Endodermal cell (in vitro differentiated cells): ENCODE measurements around the gene CXCL1. TPM values are rescaled to one million over a fixed set of nuclear protein-coding genes. Genes with fewer than 3 reads are reported as not detected.

Experiments used
- DNase-seq: peaks from one replicate; pipeline ENCODE4 v3.0.0-alpha.2; 2017
- H3K27ac ChIP-seq: 2 replicates; pipeline ENCODE4 v1.5.1; 2013; ENCODE audit warnings: mild to moderate bottlenecking, low read depth, low read length, moderate library complexity
- H3K27me3 ChIP-seq: 2 replicates; pipeline ENCODE4 v1.6.1; 2013; ENCODE audit warnings: mild to moderate bottlenecking, low read length, moderate library complexity; ENCODE audit not compliant: insufficient read depth, control insufficient read depth, poor library complexity, severe bottlenecking
- H3K36me3 ChIP-seq: 2 replicates; pipeline ENCODE4 v1.7.0; 2013; ENCODE audit warnings: mild to moderate bottlenecking, low read length, moderate library complexity; ENCODE audit not compliant: control insufficient read depth, insufficient read depth
- H3K4me1 ChIP-seq: one replicate; pipeline ENCODE4 v1.7.0; 2013; ENCODE audit warnings: low read length; ENCODE audit not compliant: control insufficient read depth, insufficient read depth
- H3K4me3 ChIP-seq: 2 replicates; pipeline ENCODE4 v1.5.1; 2013; ENCODE audit warnings: mild to moderate bottlenecking, low read length, moderate library complexity
- H3K9ac ChIP-seq: 2 replicates; pipeline ENCODE4 v1.6.1; 2013; ENCODE audit warnings: mild to moderate bottlenecking, low read length, moderate library complexity; ENCODE audit not compliant: poor library complexity, severe bottlenecking; ENCODE audit errors: extremely low read depth
- H3K9me3 ChIP-seq: 2 replicates; pipeline ENCODE4 v1.6.1; 2013; ENCODE audit warnings: mild to moderate bottlenecking, low read length, moderate library complexity; ENCODE audit not compliant: control insufficient read depth
- H3K27ac Mint-ChIP-seq: 2 replicates; pipeline ENCODE4 v1.8.0; 2020; ENCODE audit warnings: mixed read lengths
- H3K27me3 Mint-ChIP-seq: 2 replicates; pipeline ENCODE4 v1.8.0; 2021; ENCODE audit warnings: mild to moderate bottlenecking, mixed read lengths; ENCODE audit not compliant: insufficient read depth
- H3K36me3 Mint-ChIP-seq: 2 replicates; pipeline ENCODE4 v1.8.0; 2020; ENCODE audit warnings: low read depth, mixed read lengths
- H3K4me1 Mint-ChIP-seq: 2 replicates; pipeline ENCODE4 v1.8.0; 2020; ENCODE audit warnings: mixed read lengths
- H3K4me3 Mint-ChIP-seq: 2 replicates; pipeline ENCODE4 v1.8.0; 2020; ENCODE audit warnings: mild to moderate bottlenecking, moderate library complexity, mixed read lengths
- H3K9me3 Mint-ChIP-seq: 2 replicates; pipeline ENCODE4 v1.8.0; 2020; ENCODE audit warnings: mild to moderate bottlenecking, mixed read lengths
- CTCF ChIP-seq: fragments of 200-600 bp; sonication (generic); conservative IDR thresholded peaks from 2 replicates; pipeline ENCODE4 v1.5.0; 2021; ENCODE audit warnings: antibody characterized with exemption, mild to moderate bottlenecking
- WGBS, 2 experiments: methylation state at CpG; one replicate each; pipeline versions ENCODE4 v1.1.5 to v1.1.7; 2013; ENCODE audit warnings: missing lambda C conversion rate in 2 of 2, mixed read lengths in 1 of 2; ENCODE audit not compliant: insufficient coverage in 1 of 2, insufficient read length in 1 of 2; 5-methylcytosine and 5-hydroxymethylcytosine counted together
- total RNA-seq, 2 donors: library from RNA; stranded (reverse); fragmentation: NEBNext Ultra II Directional in 1 of 2; extraction: Animal tissue kit (Norgen Biotek cat#: 25700) in 1 of 2; gene quantifications; 2 replicates in 1 of 2; 3 replicates in 1 of 2; pipeline ENCODE4 v1.2.1, GENCODE V29; 2021

Gene CXCL1
- total RNA-seq, 2 donors from 2014 or later, result 0.24 TPM; not detected in 1

GRCh38 chr4:73864961-73865360 lies 4.2 kb upstream of the CXCL1 start:
- Histone ChIP-seq H3K27ac (no peak overlapping the region), H3K4me1 (no peaks in the 10 kb centered on the region), H3K9ac (no peak overlapping the region), H3K4me3 (no peak overlapping the region), H3K9me3 (no peaks in the 10 kb centered on the region), H3K27me3 (peaks cover 22% of the 10 kb centered on the region), H3K36me3 (no peaks in the 10 kb centered on the region)
- TF ChIP-seq CTCF, result no peak
- DNase-seq, result no peak
- Mint-ChIP-seq H3K27me3 (peaks cover 29% of the 10 kb centered on the region), H3K9me3 (no peaks in the 10 kb centered on the region), H3K36me3 (no peaks in the 10 kb centered on the region), H3K27ac (no peak overlapping the region), H3K4me3 (no peak overlapping the region), H3K4me1 (peaks cover 10% of the 10 kb centered on the region)
- 90 to 92% methylated on average over 4 to 8 of the region's 8 CpGs for WGBS, 2 experiments

GRCh38 chr4:73865431-73866096 lies 3.6 kb upstream of the CXCL1 start:
- no peak for DNase-seq
- Histone ChIP-seq H3K36me3 (no peaks in the 10 kb centered on the region), H3K27me3 (peaks cover 28% of the 10 kb centered on the region), H3K27ac (no peak overlapping the region), H3K4me3 (no peak overlapping the region), H3K9me3 (no peaks in the 10 kb centered on the region), H3K4me1 (no peaks in the 10 kb centered on the region), H3K9ac (no peak overlapping the region)
- peaks cover 35% of the 10 kb centered on the region for H3K27me3 Mint-ChIP-seq
- 96 to 99% methylated on average over 5 of the region's 5 CpGs for WGBS, 2 experiments
- no peaks in the 10 kb centered on the region for H3K9me3 Mint-ChIP-seq
- H3K4me3 Mint-ChIP-seq, result no peak overlapping the region
- H3K4me1 Mint-ChIP-seq, result peaks cover 8% of the 10 kb centered on the region
- no peak overlapping the region for H3K27ac Mint-ChIP-seq
- no peaks in the 10 kb centered on the region for H3K36me3 Mint-ChIP-seq
- TF ChIP-seq CTCF, result no peak

GRCh38 chr4:73866246-73866645 lies 2.9 kb upstream of the CXCL1 start:
- TF ChIP-seq CTCF, result no peak
- no peaks in the 10 kb centered on the region for H3K36me3 ChIP-seq
- Mint-ChIP-seq H3K4me1 (peaks cover 8% of the 10 kb centered on the region), H3K36me3 (no peaks in the 10 kb centered on the region), H3K27me3 (peaks cover 42% of the 10 kb centered on the region), H3K9me3 (no peaks in the 10 kb centered on the region), H3K27ac (no peak overlapping the region), H3K4me3 (no peak overlapping the region)
- H3K27me3 ChIP-seq, result peaks cover 31% of the 10 kb centered on the region
- no peak overlapping the region for H3K27ac ChIP-seq
- H3K4me1 ChIP-seq, result no peaks in the 10 kb centered on the region
- 79 to 83% methylated on average over 1 to 2 of the region's 2 CpGs for WGBS, 2 experiments
- no peak for DNase-seq
- no peaks in the 10 kb centered on the region for H3K9me3 ChIP-seq
- H3K9ac ChIP-seq, result no peak overlapping the region
- H3K4me3 ChIP-seq, result no peak overlapping the region
